Panc1 (cell line): ENCODE measurements around the gene TANC1.

Source experiments
- POLR2AphosphoS5 ChIP-seq: IDR thresholded peaks from 2 replicates; pipeline ENCODE4 v1.6.1; 2012; ENCODE audit warnings: mild to moderate bottlenecking, low read depth, low read length, moderate library complexity
- REST ChIP-seq, 2 experiments: IDR thresholded peaks; 2 replicates each; pipeline ENCODE4 v1.6.1; 2011 to 2012; ENCODE audit warnings: low read depth in 2 of 2, control low read depth in 1 of 2, low read length in 1 of 2, mild to moderate bottlenecking in 1 of 2, moderate library complexity in 1 of 2; ENCODE audit not compliant: insufficient read depth in 1 of 2
- SIN3A ChIP-seq: IDR thresholded peaks from 2 replicates; pipeline ENCODE4 v1.6.1; 2012; ENCODE audit warnings: low read depth, mild to moderate bottlenecking, low read length, moderate library complexity, borderline replicate concordance; ENCODE audit not compliant: insufficient read depth
- TCF7L2 ChIP-seq: IDR thresholded peaks from 2 replicates; pipeline ENCODE4 v1.6.1; 2011; ENCODE audit warnings: mild to moderate bottlenecking, low read depth, low read length, inconsistent platforms
- TF ChIP-seq, protein P1 (sequence below): fragments of 450-650 bp; IDR thresholded peaks from 2 replicates; pipeline ENCODE4 v1.5.1; 2017; ENCODE audit warnings: mild to moderate bottlenecking

- TF ChIP-seq, protein P1, sequence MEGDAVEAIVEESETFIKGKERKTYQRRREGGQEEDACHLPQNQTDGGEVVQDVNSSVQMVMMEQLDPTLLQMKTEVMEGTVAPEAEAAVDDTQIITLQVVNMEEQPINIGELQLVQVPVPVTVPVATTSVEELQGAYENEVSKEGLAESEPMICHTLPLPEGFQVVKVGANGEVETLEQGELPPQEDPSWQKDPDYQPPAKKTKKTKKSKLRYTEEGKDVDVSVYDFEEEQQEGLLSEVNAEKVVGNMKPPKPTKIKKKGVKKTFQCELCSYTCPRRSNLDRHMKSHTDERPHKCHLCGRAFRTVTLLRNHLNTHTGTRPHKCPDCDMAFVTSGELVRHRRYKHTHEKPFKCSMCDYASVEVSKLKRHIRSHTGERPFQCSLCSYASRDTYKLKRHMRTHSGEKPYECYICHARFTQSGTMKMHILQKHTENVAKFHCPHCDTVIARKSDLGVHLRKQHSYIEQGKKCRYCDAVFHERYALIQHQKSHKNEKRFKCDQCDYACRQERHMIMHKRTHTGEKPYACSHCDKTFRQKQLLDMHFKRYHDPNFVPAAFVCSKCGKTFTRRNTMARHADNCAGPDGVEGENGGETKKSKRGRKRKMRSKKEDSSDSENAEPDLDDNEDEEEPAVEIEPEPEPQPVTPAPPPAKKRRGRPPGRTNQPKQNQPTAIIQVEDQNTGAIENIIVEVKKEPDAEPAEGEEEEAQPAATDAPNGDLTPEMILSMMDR, result no peak
- TF ChIP-seq POLR2AphosphoS5 (no peak), TCF7L2 (no peak), REST (IDR thresholded peaks at IDR 0.05; ENCODE audit: insufficient read depth in 1 of 2, low read depth in 2 of 2, low read length in 1 of 2) (no peak), SIN3A (no peak)
Measured at GRCh38 chr2:159010963-159011362, 42.5 kb downstream of the TANC1 start.
